K562 (cell line): Measurements from ENCODE around the gene CD248. TPM values are rescaled to one million over a fixed set of nuclear protein-coding genes. Genes with fewer than 3 reads are reported as not detected.

Experiments
- CBFA2T3 ChIP-seq: fragments of 450-650 bp; IDR thresholded peaks from 2 replicates; pipeline ENCODE4 v1.6.1; 2017
- ETS1 ChIP-seq: conservative IDR thresholded peaks from 2 replicates; pipeline ENCODE4 v1.6.1; 2011; ENCODE audit warnings: low read depth, mild to moderate bottlenecking, low read length; ENCODE audit not compliant: control insufficient read depth
- FOXM1 ChIP-seq, 2 experiments: fragments of 450-650 bp in 1 of 2; sonication (generic) in 1 of 2; formaldehyde crosslinking in 1 of 2; IDR thresholded peaks; 2 replicates each; pipeline versions ENCODE4 v1.6.1 to v1.9.0; 2017 to 2022; ENCODE audit warnings: low read depth in 2 of 2, mild to moderate bottlenecking in 2 of 2, missing genetic modification reagents in 1 of 2, moderate library complexity in 1 of 2
- HDGF ChIP-seq: fragments of 450-650 bp; IDR thresholded peaks from 2 replicates; pipeline ENCODE4 v1.6.1; 2016
- RAD51 ChIP-seq: fragments of 450-650 bp; IDR thresholded peaks from 2 replicates; pipeline ENCODE4 v1.7.1; 2016; ENCODE audit warnings: low read depth, mild to moderate bottlenecking, borderline replicate concordance
- RFX1 ChIP-seq: fragments of 450-650 bp; IDR thresholded peaks from 2 replicates; pipeline ENCODE4 v1.6.1; 2016; ENCODE audit warnings: mild to moderate bottlenecking, moderate library complexity
- SAFB2 ChIP-seq: fragments of 200-400 bp; formaldehyde crosslinking; IDR thresholded peaks from 2 replicates; pipeline ENCODE4 v1.6.1; 2018; ENCODE audit warnings: borderline replicate concordance, low read length, low read depth, moderate library complexity; ENCODE audit not compliant: severe bottlenecking
- TEAD2 ChIP-seq: fragments of 450-650 bp; IDR thresholded peaks from 2 replicates; pipeline ENCODE4 v1.6.1; 2016; ENCODE audit warnings: missing genetic modification characterization, control low read depth, missing compliant biosample characterization
- ZBTB17 ChIP-seq: fragments of 450-650 bp; formaldehyde crosslinking; IDR thresholded peaks from 2 replicates; pipeline ENCODE4 v1.4.0; 2020; ENCODE audit warnings: mild to moderate bottlenecking
- ZBTB49 ChIP-seq: sonication (generic); formaldehyde crosslinking; IDR thresholded peaks from 2 replicates; pipeline ENCODE4 v1.8.0; 2022; ENCODE audit warnings: missing genetic modification reagents, mild to moderate bottlenecking, borderline replicate concordance
- ZNF445 ChIP-seq: fragments of 250-450 bp; sonication (Bioruptor Pico); IDR thresholded peaks from 2 replicates; pipeline ENCODE4 v1.4.0; 2020; ENCODE audit warnings: low read depth, mild to moderate bottlenecking, moderate library complexity
- ZNF644 ChIP-seq: fragments of 200-800 bp; sonication (Bioruptor generic); IDR thresholded peaks from 2 replicates; pipeline ENCODE4 v1.6.1; 2016; ENCODE audit warnings: low read depth, missing genetic modification characterization, missing compliant biosample characterization
- ZNF655 ChIP-seq: fragments of 250-450 bp; sonication (Bioruptor Pico); IDR thresholded peaks from 2 replicates; pipeline ENCODE4 v1.5.0; 2021
- polyA plus RNA-seq, 8 experiments: library from polyadenylated mRNA; depleted of rRNA in 4 of 8; stranded (reverse) in 5 of 8; unstranded in 3 of 8; fragments of >200 nt; fragmentation: Nextera tagmentation in 2 of 8; fragmentation: Illumina TruSeq in 1 of 8; extraction: Ambion mirVana in 2 of 8; extraction: Trizol in 1 of 8; gene quantifications; 2 replicates each; pipeline versions ENCODE4 v1.2.1 to v1.2.3, GENCODE V29; 2011 to 2014; ENCODE audit warnings: inconsistent platforms in 1 of 8, missing spikeins in 1 of 8
- total RNA-seq, 7 experiments: library from RNA; depleted of rRNA in 6 of 7; stranded (reverse); fragments of >200 nt in 6 of 7; fragmentation: Illumina TruSeq in 2 of 7; extraction: Trizol in 2 of 7; gene quantifications; 2 replicates each; pipeline versions ENCODE4 v1.2.1 to v1.2.3, GENCODE V29; 2011 to 2021; ENCODE audit warnings: low replicate concordance in 1 of 7
- TF ChIP-seq, protein P1 (sequence below): fragments of 450-650 bp; IDR thresholded peaks from 2 replicates; pipeline ENCODE4 v1.6.1; 2017; ENCODE audit warnings: antibody characterized with exemption, mild to moderate bottlenecking
- TF ChIP-seq, protein P2 (sequence below): fragments of 250-450 bp; sonication (Bioruptor Pico); IDR thresholded peaks from 2 replicates; pipeline ENCODE4 v1.5.0; 2020; ENCODE audit warnings: mild to moderate bottlenecking
- TF ChIP-seq, protein P3 (sequence below): fragments of 250-450 bp; sonication (Bioruptor Pico); IDR thresholded peaks from 2 replicates; pipeline ENCODE4 v1.8.0; 2021; ENCODE audit warnings: moderate library complexity, mild to moderate bottlenecking, inconsistent platforms

Gene CD248
- total and polyA plus RNA-seq, 9 of the 15 experiments (the other 6 are each of a cell fraction or from before 2014, with no cell fraction given), result 0.09 TPM; not detected in 8

DNA sequence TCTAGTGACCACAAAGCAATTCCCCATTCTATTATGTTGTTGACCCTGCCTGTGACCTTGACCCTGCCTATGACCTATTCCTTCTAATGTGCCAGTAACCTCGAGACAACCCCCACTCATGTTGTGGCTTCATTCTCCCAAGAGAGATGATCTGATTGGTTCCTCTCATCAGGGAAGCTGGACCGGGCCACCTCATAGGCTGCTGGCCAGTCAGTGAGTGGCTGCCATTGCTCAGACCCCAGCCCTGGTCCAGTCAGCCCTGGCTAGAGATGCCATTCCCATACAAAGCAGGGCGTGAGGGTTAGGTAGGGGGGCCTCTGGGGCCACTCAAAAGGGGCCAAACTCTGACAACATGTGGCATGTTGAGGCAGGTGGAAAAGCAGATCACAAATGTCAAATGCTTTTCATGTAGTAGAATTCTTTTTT is 42.8 kb upstream of the CD248 start (continued):
- TF ChIP-seq, protein P1, sequence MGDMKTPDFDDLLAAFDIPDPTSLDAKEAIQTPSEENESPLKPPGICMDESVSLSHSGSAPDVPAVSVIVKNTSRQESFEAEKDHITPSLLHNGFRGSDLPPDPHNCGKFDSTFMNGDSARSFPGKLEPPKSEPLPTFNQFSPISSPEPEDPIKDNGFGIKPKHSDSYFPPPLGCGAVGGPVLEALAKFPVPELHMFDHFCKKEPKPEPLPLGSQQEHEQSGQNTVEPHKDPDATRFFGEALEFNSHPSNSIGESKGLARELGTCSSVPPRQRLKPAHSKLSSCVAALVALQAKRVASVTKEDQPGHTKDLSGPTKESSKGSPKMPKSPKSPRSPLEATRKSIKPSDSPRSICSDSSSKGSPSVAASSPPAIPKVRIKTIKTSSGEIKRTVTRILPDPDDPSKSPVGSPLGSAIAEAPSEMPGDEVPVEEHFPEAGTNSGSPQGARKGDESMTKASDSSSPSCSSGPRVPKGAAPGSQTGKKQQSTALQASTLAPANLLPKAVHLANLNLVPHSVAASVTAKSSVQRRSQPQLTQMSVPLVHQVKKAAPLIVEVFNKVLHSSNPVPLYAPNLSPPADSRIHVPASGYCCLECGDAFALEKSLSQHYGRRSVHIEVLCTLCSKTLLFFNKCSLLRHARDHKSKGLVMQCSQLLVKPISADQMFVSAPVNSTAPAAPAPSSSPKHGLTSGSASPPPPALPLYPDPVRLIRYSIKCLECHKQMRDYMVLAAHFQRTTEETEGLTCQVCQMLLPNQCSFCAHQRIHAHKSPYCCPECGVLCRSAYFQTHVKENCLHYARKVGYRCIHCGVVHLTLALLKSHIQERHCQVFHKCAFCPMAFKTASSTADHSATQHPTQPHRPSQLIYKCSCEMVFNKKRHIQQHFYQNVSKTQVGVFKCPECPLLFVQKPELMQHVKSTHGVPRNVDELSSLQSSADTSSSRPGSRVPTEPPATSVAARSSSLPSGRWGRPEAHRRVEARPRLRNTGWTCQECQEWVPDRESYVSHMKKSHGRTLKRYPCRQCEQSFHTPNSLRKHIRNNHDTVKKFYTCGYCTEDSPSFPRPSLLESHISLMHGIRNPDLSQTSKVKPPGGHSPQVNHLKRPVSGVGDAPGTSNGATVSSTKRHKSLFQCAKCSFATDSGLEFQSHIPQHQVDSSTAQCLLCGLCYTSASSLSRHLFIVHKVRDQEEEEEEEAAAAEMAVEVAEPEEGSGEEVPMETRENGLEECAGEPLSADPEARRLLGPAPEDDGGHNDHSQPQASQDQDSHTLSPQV, result no peak
- TF ChIP-seq ZBTB49 (CRISPR knock-in tag) (no peak), TEAD2 (tag) (no peak), ZNF445 (CRISPR knock-in tag) (no peak), SAFB2 (no peak), ZNF655 (no peak), ZNF644 (tag) (no peak), HDGF (no peak), ZBTB17 (CRISPR knock-in tag) (no peak), FOXM1 (IDR thresholded peaks at IDR 0.05; ENCODE audit: low read depth) (no peak), FOXM1 (CRISPR knock-in tag; IDR thresholded peaks at IDR 0.05; ENCODE audit: low read depth) (no peak), ETS1 (no peak), CBFA2T3 (no peak), RFX1 (no peak), RAD51 (no peak)
- TF ChIP-seq, protein P2, sequence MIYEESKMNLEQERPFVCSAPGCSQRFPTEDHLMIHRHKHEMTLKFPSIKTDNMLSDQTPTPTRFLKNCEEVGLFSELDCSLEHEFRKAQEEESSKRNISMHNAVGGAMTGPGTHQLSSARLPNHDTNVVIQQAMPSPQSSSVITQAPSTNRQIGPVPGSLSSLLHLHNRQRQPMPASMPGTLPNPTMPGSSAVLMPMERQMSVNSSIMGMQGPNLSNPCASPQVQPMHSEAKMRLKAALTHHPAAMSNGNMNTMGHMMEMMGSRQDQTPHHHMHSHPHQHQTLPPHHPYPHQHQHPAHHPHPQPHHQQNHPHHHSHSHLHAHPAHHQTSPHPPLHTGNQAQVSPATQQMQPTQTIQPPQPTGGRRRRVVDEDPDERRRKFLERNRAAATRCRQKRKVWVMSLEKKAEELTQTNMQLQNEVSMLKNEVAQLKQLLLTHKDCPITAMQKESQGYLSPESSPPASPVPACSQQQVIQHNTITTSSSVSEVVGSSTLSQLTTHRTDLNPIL (CRISPR knock-in tag), result no peak
- TF ChIP-seq, protein P3, sequence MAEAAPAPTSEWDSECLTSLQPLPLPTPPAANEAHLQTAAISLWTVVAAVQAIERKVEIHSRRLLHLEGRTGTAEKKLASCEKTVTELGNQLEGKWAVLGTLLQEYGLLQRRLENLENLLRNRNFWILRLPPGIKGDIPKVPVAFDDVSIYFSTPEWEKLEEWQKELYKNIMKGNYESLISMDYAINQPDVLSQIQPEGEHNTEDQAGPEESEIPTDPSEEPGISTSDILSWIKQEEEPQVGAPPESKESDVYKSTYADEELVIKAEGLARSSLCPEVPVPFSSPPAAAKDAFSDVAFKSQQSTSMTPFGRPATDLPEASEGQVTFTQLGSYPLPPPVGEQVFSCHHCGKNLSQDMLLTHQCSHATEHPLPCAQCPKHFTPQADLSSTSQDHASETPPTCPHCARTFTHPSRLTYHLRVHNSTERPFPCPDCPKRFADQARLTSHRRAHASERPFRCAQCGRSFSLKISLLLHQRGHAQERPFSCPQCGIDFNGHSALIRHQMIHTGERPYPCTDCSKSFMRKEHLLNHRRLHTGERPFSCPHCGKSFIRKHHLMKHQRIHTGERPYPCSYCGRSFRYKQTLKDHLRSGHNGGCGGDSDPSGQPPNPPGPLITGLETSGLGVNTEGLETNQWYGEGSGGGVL, result no peak
